Fibroblast of lung (primary cell): ENCODE measurements around the gene ZNF740.

Experiments used
- EZH2 ChIP-seq: IDR thresholded peaks from 2 replicates; pipeline ENCODE4 v1.5.1; 2012; ENCODE audit warnings: low read length, control low read depth, mild to moderate bottlenecking; ENCODE audit errors: missing control alignments
- TF ChIP-seq, protein P1 (sequence below), 2 donors: IDR thresholded peaks in 1 of 2; conservative IDR thresholded peaks in 1 of 2; 1 replicate in 1 of 2; 2 replicates in 1 of 2; pipeline ENCODE4 v1.5.1; 2011 to 2012; ENCODE audit warnings: low read length in 2 of 2, control low read depth in 1 of 2, inconsistent platforms in 1 of 2, low read depth in 1 of 2, mild to moderate bottlenecking in 1 of 2

DNA sequence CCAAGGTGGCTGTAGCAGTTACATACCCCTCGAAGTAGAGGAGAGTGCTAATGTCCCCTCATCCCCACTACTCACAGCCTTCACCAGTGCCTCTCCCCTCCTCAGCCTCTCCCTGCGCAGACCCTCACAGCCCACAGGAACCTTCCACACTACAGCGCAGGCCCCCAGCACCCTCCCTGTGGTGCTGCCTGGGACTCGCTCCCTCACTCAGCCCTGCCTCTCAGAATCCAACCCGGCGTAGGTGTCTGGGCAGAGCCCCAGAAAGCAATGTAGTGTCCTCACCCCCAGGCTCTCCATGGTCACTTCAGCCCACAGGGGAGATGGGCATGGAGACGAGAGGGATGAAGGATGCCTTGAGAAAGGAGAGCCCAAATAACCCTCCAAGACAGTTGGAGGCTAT is 10.9 kb upstream of the ZNF740 start:
- TF ChIP-seq, protein P1, sequence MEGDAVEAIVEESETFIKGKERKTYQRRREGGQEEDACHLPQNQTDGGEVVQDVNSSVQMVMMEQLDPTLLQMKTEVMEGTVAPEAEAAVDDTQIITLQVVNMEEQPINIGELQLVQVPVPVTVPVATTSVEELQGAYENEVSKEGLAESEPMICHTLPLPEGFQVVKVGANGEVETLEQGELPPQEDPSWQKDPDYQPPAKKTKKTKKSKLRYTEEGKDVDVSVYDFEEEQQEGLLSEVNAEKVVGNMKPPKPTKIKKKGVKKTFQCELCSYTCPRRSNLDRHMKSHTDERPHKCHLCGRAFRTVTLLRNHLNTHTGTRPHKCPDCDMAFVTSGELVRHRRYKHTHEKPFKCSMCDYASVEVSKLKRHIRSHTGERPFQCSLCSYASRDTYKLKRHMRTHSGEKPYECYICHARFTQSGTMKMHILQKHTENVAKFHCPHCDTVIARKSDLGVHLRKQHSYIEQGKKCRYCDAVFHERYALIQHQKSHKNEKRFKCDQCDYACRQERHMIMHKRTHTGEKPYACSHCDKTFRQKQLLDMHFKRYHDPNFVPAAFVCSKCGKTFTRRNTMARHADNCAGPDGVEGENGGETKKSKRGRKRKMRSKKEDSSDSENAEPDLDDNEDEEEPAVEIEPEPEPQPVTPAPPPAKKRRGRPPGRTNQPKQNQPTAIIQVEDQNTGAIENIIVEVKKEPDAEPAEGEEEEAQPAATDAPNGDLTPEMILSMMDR (conservative IDR thresholded peaks at IDR 0.05 in 1 of 2, IDR thresholded peaks at IDR 0.05 in 1 of 2; ENCODE audit: low read depth in 1 of 2, low read length in 2 of 2): no peak
- TF ChIP-seq EZH2: no peak
